NCI-H82 (cell line): ENCODE data around the gene TRIM62.
"Not testable (repeated sequence)": the region's sequence is repeated elsewhere in the genome, so short reads cannot be mapped to it uniquely, and the experiment has no call there.

Source experiments
- DNase-seq: peaks from one replicate; lab custom pipeline; 2025; lab: John Stamatoyannopoulos, UW

The TRIM62 gene

DNA sequence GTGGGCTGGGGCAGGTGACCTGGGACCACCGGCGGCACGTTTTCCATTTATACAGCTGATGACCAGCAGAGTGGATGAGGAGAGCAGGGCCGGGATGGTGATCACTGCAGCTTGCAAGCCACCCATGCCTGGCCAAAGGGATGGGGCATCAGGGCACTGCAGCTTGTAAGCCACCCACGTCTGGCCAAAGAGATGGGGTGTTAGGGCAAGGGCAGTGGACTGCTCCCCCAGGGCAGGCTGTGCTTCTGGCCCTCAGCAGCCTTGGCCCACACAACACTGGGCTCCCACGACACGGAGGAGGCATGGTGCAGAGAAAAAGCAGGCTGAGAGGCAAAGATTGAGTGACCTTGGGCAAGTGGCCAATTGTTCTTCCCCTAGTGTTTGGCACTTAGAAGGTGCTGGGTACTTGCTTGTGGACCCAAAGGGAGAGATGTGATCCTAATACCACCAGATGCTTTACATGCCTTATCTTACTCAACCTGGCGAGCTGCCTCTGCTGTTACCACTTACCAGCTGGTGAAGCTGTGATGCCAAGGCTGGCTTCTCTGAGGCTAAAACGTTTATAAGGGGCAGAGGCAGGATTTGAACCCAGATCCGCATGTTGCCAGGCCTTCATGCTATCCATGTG, 48.3 kb downstream of the TRIM62 start:
- no peak for DNase-seq

GRCh38 chr1:33132549-33132948, 49.3 kb downstream of the TRIM62 start:
- DNase-seq, result no peak

- DNase-seq, result no peak
Observed at GRCh38 chr1:33131191-33131590, 50.7 kb downstream of the TRIM62 start.

DNA sequence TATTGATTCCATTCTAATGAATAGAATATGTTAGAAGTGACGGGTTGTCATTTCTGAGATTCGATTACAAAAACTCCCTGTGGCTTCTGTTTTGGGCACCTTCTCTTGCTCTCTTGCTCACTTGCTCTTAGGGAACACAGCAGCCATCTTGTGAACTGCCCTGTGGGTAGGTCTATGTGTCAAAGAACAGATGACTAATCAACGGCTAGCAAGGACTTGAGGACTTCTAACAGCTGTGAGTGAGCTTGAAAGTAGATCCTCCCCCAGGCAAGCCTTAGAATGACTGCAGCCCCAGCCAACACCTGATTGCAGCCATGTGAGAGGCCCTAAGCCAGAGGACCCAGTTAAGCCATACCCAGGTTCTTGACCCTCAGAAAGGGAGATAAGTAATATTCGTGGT, 51.5 kb downstream of the TRIM62 start:
- peak; percentile 55 for DNase-seq

GRCh38 chr1:33128781-33129180, 53.1 kb downstream of the TRIM62 start:
- DNase-seq, result no peak

DNA sequence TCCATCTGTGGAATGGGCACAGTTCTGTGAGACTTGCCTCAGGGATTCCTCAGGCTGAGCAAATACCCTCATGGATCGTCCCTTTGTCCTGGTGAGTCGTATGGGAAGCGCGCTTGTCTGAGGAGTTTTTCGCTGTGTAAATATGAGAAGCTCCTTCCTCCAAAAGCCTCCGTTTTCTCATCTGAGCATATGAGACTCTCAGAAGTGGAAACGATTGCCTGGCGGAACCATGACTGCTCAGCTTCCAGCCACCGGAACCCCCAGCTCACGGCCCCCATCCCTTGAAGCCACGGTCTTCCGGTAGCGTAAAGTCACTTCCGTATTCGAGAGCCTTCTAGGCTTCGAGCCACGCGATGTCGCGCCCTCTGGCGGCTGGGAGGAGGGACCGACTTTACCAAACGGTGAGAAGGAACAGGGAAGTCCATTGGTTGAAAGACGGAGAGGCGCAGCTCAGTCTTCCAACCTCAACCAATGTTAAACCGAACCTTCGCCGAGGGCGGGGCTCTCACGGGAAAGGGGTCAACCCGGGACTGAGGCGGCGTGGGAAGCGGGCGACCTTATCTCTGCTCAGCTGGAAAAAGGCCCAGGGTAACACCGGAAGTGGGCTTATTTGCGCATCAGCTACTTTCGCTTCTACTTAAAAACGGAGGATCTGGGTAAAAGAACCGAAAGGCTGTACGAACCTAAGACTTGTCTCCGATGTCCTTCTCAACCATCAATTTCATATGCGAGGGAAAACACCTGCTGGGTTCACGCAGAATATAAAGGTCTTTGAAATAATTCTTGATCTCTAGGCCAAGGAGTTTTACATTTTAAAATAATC, 54.6 kb downstream of the TRIM62 start:
- peak; percentile 100 for DNase-seq

DNA sequence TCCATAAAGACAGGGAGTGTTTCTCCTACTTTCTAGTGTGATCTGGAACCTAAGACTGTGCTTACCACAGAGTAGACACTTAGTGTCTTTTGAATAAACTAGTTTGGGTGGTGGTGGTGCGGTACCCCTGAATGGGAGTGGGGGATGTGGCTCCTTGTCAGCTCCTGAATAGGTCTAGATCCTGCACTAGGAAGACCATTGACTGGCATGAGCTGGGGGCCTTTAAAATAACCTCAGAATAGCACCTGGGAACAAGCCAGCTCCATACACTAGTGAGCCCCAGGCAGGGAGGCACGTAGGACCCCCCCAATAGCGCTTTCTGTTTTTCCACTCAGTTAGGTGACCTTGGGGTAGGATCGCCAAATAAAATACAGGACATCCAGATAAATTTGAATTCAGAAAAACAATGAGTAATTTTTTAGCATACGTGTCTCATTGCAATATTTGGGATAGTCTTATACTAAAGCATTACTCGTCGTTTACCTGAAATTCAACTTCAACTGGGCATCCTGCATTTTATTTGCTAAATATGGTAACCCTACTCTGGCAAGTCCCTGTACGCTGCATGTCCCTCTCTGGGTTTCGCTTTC, 55.3 kb downstream of the TRIM62 start:
- DNase-seq, result no peak

DNA sequence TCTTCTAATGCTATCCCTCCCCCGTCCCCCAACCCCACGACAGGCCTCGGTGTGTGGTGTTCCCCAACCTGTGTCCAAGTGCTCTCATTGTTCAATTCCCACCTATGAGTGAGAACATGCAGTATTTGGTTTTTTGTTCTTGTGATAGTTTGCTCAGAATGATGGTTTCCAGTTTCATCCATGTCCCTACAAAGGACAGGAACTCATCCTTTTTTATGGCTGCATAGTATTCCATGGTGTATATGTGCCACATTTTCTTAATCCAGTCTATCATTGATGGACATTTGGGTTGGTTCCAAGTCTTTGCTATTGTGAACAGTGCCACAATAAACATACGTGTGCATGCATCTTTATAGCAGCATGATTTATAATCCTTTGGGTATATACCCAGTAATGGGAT, 57.2 kb downstream of the TRIM62 start:
- DNase-seq, result not testable (repeated sequence)

GRCh38 chr1:33123266-33123665, 58.6 kb downstream of the TRIM62 start:
- no peak for DNase-seq

- DNase-seq, result no peak
Observed at GRCh38 chr1:33122483-33123178, 59.2 kb downstream of the TRIM62 start.

GRCh38 chr1:33121728-33122127, 60.1 kb downstream of the TRIM62 start:
- no peak for DNase-seq

- no peak for DNase-seq
Observed at GRCh38 chr1:33120436-33121231, 61.2 kb downstream of the TRIM62 start.

- peak; percentile 30 for DNase-seq
Observed at GRCh38 chr1:33119532-33120217, 62.2 kb downstream of the TRIM62 start.

DNA sequence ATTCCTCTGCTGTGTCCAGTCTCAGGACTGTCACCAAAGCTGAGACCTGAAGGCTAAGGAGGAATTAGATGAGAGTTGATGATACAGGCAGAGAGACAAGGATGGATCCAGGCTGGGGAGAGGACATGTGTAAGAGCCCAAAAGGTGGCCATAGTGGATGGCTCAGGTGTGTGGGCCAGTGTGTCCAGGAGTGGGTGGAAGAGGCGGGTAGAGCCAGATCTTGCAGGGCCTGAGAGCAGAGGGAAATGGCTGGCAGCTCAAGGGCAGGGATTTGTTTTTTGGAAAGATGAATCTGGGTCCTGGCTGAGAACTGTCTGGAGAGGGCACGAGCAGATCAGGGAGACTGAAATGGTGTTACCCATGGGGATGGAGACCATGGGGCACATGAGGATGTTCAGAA, 62.8 kb downstream of the TRIM62 start:
- DNase-seq, result no peak

DNA sequence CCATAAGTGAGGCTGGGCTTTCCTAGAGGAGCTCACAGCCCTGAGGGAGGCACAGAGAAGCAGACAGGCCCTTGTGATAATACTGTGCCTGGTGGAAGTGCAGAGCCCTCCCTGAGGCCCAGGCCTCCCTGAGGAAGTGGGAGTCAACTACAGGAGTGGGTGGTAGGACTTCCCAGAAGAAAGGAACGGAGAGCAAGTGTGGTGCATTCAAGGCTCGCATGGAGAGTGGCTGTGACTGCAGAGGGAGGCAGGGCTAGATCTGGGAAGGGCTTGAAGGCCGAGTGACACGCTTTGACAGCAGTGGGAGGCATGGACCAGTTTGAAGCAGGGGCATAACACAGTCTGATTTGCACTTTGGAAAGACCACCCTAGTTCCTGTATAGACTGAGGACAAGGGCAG, 63.6 kb downstream of the TRIM62 start:
- DNase-seq, result no peak

- no peak for DNase-seq
Observed at GRCh38 chr1:33117440-33118085, 64.3 kb downstream of the TRIM62 start.

DNA sequence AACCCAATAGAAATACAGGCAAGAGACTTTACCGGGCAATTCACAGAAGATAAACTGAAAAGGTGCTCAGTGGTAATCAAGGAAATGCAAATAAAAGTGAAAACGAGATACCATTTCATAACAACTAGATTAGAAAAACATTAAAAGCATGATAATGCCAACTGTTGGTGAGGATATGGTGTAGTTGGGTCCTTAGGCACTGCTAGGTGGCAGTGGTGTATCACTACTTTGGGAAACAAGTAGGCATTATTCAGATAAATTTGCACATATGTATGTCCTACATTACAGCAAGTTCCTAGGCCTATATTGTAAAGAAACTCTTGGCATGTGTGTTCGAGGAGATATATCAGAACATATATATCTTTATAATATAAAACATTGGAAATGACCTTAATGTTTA, 69.9 kb downstream of the TRIM62 start:
- peak; percentile 46 for DNase-seq

- DNase-seq, result no peak
Observed at GRCh38 chr1:33110477-33110876, 71.4 kb downstream of the TRIM62 start.

GRCh38 chr1:33100119-33100415, 81.8 kb downstream of the TRIM62 start:
- not testable (repeated sequence) for DNase-seq

DNA sequence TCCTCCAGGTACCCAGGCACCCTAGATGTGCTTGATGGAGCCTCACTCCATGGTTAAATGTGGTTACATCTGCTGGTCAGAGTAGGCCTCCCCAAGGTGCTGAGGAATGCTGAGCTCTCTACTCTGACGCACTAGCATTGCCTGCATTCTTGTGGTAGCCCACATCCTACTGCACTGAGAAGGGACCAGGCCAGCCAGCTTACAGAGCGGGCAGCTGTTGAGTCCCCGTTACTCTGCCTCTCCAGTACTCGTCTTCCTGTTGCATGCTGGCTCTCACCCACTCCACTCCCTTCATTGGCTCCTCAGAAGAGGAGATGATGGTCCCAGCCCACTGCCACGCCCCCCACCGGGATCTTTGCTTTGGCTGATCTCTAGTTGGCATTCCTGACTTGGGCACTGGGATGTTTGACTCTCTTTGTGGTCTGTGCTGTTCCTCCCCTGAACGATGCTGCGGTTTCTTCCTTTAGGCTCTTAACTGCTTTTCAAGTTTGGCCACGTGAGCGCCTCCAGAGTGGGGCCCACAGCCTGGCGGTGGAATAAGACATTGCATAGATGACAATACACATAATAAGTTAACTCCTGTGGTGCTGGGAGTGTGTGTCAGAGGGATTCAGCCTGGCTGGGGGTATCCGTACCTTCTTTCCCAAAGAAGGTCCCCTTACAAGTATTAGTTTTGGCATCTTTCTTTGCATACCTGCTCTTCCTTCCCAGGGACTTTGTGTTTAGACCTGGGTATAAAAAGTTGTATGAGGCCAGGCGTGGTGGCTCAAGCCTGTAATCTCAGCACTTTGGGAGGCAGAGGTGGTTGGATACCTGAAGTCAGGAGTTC, 82.3 kb downstream of the TRIM62 start:
- DNase-seq, result no peak
